WERI-Rb-1 (cell line): Measurements from ENCODE around the gene SQSTM1.
A peak's percentile ranks its signal among the peaks of the same experiment; 100 is the strongest.
"Not testable (repeated sequence)": the region's sequence is repeated elsewhere in the genome, so short reads cannot be mapped to it uniquely, and the experiment has no call there.

Source experiments
- DNase-seq: peaks from one replicate; pipeline ENCODE4 v3.0.0-alpha.2; 2020
- H3K27ac ChIP-seq: fragments of 250-450 bp; sonication (Bioruptor Pico); 2 replicates; pipeline ENCODE4 v1.5.1; 2020; ENCODE audit warnings: mild to moderate bottlenecking, moderate library complexity
- H3K27me3 ChIP-seq: fragments of 250-450 bp; sonication (Bioruptor Pico); 2 replicates; pipeline ENCODE4 v1.5.1; 2021; ENCODE audit warnings: mild to moderate bottlenecking, low read depth, moderate library complexity; ENCODE audit not compliant: insufficient read depth, severe bottlenecking
- H3K36me3 ChIP-seq: fragments of 250-450 bp; sonication (Bioruptor Pico); 2 replicates; pipeline ENCODE4 v1.5.1; 2020; ENCODE audit warnings: mild to moderate bottlenecking, moderate library complexity
- H3K4me3 ChIP-seq: 2 replicates; pipeline ENCODE4 v1.5.1; 2011; ENCODE audit warnings: low read depth, mild to moderate bottlenecking, control low read depth, low read length
- H3K9me3 ChIP-seq: fragments of 250-450 bp; sonication (Bioruptor Pico); 2 replicates; pipeline ENCODE4 v1.5.1; 2021; ENCODE audit warnings: mild to moderate bottlenecking, moderate library complexity; ENCODE audit not compliant: severe bottlenecking
- CTCF ChIP-seq: IDR thresholded peaks from 2 replicates; pipeline ENCODE4 v1.5.1; 2011; ENCODE audit warnings: low read depth, mild to moderate bottlenecking, control low read depth, inconsistent platforms, low read length

Gene SQSTM1

GRCh38 chr5:179868541-179868940 lies 47.8 kb downstream of the SQSTM1 start:
- Histone ChIP-seq H3K27ac (no peak overlapping the region), H3K36me3 (peaks cover 4% of the 10 kb centered on the region; the same call in 1 of the 2 replicates), H3K4me3 (no peak overlapping the region), H3K9me3 (no peaks in the 10 kb centered on the region), H3K27me3 (no peaks in the 10 kb centered on the region)
- no peak for DNase-seq
- no peak for TF ChIP-seq CTCF

GRCh38 chr5:179869101-179869500 lies 48.4 kb downstream of the SQSTM1 start:
- no peaks in the 10 kb centered on the region for H3K27me3 ChIP-seq
- no peak for DNase-seq
- TF ChIP-seq CTCF, result no peak
- no peak overlapping the region for H3K4me3 ChIP-seq
- no peak overlapping the region for H3K27ac ChIP-seq
- H3K36me3 ChIP-seq, result peaks cover 4% of the 10 kb centered on the region; the same call in 1 of the 2 replicates
- no peaks in the 10 kb centered on the region for H3K9me3 ChIP-seq

- Histone ChIP-seq H3K27ac (no peak overlapping the region), H3K9me3 (no peaks in the 10 kb centered on the region), H3K27me3 (no peaks in the 10 kb centered on the region), H3K36me3 (peaks cover 4% of the 10 kb centered on the region; the same call in 1 of the 2 replicates), H3K4me3 (no peak overlapping the region)
- DNase-seq, result no peak
- TF ChIP-seq CTCF, result no peak
Observed at GRCh38 chr5:179869641-179870402, 49.1 kb downstream of the SQSTM1 start.

GRCh38 chr5:179870403-179870903 lies 49.7 kb downstream of the SQSTM1 start:
- H3K27me3 ChIP-seq, result no peaks in the 10 kb centered on the region
- no peak overlapping the region for H3K4me3 ChIP-seq
- no peak overlapping the region for H3K27ac ChIP-seq
- no peak for TF ChIP-seq CTCF
- peaks cover 4% of the 10 kb centered on the region; the same call in 1 of the 2 replicates for H3K36me3 ChIP-seq
- no peaks in the 10 kb centered on the region for H3K9me3 ChIP-seq
- DNase-seq, result peak; percentile 45

GRCh38 chr5:179870952-179871351 lies 50.2 kb downstream of the SQSTM1 start:
- TF ChIP-seq CTCF, result no peak
- DNase-seq, result no peak
- H3K27ac ChIP-seq, result no peak overlapping the region
- peaks cover 4% of the 10 kb centered on the region; the same call in 1 of the 2 replicates for H3K36me3 ChIP-seq
- no peak overlapping the region for H3K4me3 ChIP-seq
- H3K27me3 ChIP-seq, result no peaks in the 10 kb centered on the region
- no peaks in the 10 kb centered on the region for H3K9me3 ChIP-seq

GRCh38 chr5:179871533-179871932 lies 50.8 kb downstream of the SQSTM1 start:
- not testable (repeated sequence) for DNase-seq, H3K36me3 ChIP-seq, H3K27me3 ChIP-seq, H3K4me3 ChIP-seq, H3K9me3 ChIP-seq, H3K27ac ChIP-seq
